ENCODE data around the gene ABHD1.
"Not testable (repeated sequence)": the region's sequence is repeated elsewhere in the genome, so short reads cannot be mapped to it uniquely, and the experiment has no call there.

Gene ABHD1

DNA sequence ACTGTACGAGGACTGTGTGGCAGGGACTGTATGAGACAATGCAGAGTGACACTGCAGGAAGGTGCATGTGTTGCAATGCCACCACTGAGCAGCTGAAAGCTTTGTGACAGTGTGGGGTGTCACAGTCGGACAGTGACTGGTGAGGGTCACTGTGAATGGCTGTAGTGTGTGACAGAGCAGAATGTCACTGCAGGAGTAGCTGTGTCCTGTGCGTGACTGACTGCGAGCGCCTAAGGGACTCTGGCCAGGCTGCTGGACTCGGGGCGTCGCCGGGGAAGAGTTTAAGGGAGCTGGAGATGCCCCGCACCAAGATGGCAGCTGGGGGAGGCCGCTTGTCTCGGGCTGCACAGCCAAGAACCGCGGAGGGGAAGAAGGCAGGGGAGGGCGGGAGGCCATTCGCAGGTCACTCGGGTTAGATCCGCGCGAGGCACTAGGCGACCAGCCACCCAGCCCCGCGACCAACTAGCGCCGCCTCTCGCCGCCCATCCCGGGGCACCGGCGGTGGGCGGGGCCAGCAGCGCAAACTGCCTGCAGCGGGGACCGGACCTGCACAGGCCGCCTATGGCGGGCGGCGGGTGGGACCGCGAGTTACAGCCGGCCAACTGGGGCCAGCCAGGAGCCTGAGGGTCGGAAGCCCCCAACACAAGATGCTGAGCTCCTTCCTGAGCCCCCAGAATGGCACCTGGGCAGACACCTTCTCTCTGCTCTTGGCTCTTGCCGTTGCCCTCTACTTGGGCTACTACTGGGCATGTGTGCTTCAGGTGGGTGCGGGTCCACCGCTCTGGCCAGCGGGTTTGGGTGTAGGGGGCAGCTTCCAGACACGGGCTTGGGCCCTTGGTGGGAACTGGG, at the start of gene ABHD1:
ABHD1 (plus strand) TSS at position 514 of the 849 bp plus-strand sequence; CDS start at position 648, 134 bp downstream.
- DNase-seq, result peak; percentile 65

GRCh38 chr2:27074738-27075565, 48.7 kb upstream of the ABHD1 start:
- peak; percentile 58 for DNase-seq

DNA sequence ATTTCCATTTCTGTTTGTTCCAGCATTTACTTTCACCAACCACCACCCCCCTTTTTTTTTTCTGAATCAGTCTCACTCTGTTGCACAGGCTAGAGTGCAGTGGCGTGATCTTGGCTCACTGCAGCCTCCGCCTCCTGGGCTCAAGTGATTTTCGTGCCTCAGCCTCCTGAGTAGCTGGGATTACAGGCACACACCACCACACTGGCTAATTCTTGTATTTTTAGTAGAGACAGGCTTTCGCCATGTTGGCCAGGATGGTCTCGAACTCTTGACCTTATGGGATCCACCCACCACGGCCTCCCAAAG, 48.1 kb upstream of the ABHD1 start:
- DNase-seq, result not testable (repeated sequence)

- DNase-seq, result no peak
These were observed 47.3 kb upstream of the ABHD1 start for GRCh38 chr2:27076323-27076722.

GRCh38 chr2:27077231-27077630, 46.4 kb upstream of the ABHD1 start:
- DNase-seq, result no peak

GRCh38 chr2:27078267-27079194, 45.1 kb upstream of the ABHD1 start, which contains the start of gene EMILIN1:
TSS of gene EMILIN1 (plus strand) at chr2:27078615. CDS start at chr2:27079066, 451 bp downstream.
- no peak for DNase-seq

- no peak for DNase-seq
These were observed 44.1 kb upstream of the ABHD1 start for GRCh38 chr2:27079233-27080139.

- no peak for DNase-seq
These were observed 43.5 kb upstream of the ABHD1 start for GRCh38 chr2:27080140-27080469.

- no peak for DNase-seq
These were observed 43.0 kb upstream of the ABHD1 start for GRCh38 chr2:27080603-27080936.

DNA sequence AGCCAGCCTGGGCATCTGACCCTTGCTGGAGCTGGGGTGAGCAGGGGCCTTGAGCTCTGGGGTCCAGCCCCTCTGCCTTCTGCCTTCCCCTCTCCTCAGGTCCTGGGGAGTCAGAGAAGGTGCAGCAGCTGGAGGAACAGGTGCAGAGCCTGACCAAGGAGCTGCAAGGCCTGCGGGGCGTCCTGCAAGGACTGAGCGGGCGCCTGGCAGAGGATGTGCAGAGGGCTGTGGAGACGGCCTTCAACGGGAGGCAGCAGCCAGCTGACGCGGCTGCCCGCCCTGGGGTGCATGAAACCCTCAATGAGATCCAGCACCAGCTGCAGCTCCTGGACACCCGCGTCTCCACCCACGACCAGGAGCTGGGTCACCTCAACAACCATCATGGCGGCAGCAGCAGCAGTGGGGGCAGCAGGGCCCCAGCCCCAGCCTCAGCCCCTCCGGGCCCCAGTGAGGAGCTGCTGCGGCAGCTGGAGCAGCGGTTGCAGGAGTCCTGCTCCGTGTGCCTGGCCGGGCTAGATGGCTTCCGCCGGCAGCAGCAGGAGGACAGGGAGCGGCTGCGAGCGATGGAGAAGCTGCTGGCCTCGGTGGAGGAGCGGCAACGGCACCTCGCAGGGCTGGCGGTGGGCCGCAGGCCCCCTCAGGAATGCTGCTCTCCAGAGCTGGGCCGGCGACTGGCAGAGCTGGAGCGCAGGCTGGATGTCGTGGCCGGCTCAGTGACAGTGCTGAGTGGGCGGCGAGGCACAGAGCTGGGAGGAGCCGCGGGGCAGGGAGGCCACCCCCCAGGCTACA, 41.4 kb upstream of the ABHD1 start:
- no peak for DNase-seq

- no peak for DNase-seq
These were observed 40.7 kb upstream of the ABHD1 start for GRCh38 chr2:27082773-27083409.

DNA sequence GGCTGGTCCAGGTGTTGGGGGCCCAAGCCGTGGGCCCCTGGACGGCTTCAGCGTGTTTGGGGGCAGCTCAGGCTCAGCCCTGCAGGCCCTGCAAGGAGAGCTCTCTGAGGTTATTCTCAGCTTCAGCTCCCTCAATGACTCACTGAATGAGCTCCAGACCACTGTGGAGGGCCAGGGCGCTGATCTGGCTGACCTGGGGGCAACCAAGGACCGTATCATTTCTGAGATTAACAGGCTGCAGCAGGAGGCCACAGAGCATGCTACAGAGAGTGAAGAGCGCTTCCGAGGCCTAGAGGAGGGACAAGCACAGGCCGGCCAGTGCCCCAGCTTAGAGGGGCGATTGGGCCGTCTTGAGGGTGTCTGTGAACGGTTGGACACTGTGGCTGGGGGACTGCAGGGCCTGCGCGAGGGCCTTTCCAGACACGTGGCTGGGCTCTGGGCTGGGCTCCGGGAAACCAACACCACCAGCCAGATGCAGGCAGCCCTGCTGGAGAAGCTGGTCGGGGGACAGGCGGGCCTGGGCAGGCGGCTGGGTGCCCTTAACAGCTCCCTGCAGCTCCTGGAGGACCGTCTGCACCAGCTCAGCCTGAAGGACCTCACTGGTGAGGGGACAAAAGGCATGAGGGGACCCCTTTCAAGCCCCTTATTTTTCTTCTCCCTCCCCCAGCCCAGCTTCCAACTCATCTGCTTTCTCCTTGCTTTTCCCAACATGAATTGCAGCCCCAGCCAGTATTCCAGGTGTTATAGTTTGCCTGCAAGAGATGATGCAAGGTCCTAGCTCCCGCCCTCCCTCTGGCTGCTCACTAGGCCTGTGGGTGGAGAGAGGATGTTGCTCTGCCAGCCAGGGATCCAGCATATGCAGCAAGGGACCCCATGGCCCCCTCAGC, 40.0 kb upstream of the ABHD1 start:
- DNase-seq, result peak; percentile 24

DNA sequence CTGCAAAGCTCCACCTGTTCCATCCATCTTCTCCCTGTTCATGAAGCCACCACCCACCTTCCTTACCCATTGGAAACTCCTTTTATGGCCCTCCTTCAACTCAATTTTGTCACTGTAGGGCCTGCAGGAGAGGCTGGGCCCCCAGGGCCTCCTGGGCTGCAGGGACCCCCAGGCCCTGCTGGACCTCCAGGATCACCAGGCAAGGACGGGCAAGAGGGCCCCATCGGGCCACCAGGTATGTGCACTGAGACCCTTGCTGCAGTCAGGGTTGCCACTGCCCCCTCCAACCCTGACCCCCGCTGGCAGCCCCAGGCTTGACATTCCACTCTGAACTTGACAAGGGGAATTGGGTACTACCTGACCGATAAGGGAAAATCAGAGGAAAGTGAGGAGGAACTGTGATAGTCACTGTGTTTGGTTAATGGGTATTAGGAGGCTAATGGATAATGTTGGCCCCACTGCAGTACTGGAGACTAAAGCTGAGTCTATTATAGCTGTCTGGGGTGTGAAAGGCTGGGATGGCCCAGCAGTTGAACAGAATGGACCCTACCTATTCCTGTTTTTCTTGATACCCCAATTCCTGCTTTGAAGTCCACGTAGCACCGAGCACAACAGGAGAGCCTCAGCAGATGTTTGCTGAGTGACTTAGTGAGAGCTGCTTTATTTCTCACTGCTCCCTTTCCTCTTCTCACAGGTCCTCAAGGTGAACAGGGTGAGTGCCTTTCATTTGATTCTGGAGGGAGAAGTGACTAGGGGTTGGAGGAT, 39.1 kb upstream of the ABHD1 start:
- DNase-seq, result no peak

DNA sequence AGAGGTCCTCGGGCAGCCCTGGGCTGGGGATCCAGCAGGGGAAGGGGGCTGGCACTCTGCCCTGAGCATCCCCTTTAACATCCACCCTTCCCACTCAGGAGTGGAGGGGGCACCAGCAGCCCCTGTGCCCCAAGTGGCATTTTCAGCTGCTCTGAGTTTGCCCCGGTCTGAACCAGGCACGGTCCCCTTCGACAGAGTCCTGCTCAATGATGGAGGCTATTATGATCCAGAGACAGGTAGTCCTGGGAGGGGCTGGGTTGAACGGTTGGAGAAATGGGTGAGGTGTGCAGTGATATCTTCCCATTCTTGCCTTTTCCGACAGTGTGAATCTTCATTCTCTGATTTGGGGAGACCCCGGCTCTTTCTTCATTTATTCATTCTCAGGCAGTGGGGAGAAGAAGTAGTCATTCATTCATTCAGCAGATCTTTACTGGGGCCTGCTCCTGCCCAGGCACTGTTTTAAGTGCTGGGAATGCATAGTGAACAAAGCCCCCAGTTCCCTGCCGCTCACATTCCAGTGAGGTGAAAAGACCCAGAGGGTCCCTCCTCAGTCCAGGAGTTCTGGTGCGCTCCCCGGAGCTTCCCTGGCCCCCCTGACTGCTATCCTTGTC, 38.4 kb upstream of the ABHD1 start:
- no peak for DNase-seq

DNA sequence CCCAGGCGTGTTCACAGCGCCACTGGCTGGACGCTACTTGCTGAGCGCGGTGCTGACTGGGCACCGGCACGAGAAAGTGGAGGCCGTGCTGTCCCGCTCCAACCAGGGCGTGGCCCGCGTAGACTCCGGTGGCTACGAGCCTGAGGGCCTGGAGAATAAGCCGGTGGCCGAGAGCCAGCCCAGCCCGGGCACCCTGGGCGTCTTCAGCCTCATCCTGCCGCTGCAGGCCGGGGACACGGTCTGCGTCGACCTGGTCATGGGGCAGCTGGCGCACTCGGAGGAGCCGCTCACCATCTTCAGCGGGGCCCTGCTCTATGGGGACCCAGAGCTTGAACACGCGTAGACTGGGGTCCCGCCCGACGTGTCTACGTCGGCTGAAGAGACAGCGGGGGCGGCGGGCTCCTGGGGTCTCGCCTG, 37.9 kb upstream of the ABHD1 start:
- DNase-seq, result peak; percentile 49

DNA sequence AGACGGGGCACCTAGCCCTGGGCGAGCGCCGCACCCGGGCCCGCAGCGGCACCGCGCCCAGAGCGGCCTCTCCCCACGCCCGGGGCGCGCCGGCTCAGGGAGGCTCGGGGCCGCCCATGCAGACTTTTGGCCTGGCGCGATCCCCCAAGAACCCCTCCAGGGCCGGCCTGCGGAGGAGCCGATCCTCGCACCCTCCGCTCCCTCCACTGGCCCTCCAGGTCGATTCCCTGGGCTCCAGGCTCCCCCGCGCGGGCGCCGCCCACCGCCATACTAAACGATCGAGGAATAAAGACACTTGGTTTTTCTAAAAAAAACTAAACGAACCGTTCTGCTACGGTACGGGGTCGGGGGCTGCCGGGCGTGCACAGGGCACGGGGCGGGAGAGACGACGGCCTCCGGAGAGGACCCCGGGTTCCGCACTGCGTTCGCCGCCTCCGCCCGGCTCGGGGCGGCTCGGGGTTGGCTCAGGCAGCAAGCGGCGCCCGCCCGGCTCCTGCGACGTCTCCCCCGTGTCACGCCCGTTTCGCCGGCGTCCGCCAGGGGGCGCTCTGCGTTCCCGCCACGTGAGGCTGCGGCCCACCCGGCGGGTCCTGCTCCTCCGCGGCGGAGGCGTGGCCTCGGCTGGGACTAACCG, 37.4 kb upstream of the ABHD1 start:
- peak; percentile 96 for DNase-seq

- peak; percentile 79 for DNase-seq
These were observed 36.7 kb upstream of the ABHD1 start, which contains the start of gene KHK for GRCh38 chr2:27086724-27087593. TSS of gene KHK (plus strand) at chr2:27086772. CDS start at chr2:27087260, 488 bp downstream.

All from NCI-H2171 treated with DMSO at 0.1 percent for 48 hours (cell line).